Measurements from ENCODE around the gene PTPRA. TPM values are rescaled to one million over a fixed set of nuclear protein-coding genes. Genes with fewer than 3 reads are reported as not detected.

The PTPRA gene
- total RNA-seq, 1 experiment from 2014 or later: 45.2 TPM

DNA sequence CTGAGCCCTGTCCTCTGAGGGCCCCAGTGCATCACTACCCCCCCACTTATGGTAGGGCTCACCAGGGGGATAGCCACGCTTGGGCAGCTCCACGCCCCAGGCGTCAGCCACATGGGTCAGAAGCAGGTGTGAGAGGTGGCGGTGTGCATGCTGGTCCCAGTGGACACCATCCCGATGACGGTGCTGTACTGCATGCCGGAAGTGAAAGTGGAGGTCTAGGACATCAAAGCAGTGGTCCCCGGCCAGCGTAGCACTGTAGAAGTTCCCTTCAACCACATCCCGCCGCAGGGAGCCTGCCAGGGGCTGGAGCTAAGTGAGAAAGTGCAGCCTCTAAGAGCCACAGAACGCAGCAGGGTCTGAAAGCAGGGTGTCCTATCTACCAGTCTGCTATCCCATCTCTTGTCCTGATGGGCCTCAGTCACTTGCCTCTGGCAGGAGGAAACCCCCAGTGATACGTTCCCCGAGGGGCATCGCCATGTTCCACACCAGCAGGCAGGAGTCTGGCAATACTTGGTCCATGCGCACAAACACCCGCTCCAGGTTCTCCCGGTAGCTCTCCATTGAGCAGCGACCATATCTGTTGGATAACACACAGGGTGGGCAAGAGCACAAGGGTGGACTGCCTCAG, 35.0 kb upstream of the PTPRA start:
- Histone ChIP-seq H3K9me3 (ENCODE audit: control insufficient read depth, low read depth, low read length) (no peaks in the 10 kb centered on the region), H3K4ac (ENCODE audit: low read depth, low read length) (no peak overlapping the region), H3K9ac (ENCODE audit: extremely low read depth, insufficient read length, low read length) (no peak overlapping the region), H3K4me2 (ENCODE audit: insufficient read depth, insufficient read length, low read length) (no peak overlapping the region), H3K79me2 (ENCODE audit: insufficient read depth, low read length) (no peaks in the 10 kb centered on the region), H3K18ac (ENCODE audit: insufficient read length, low read depth, low read length) (no peak overlapping the region), H3K79me1 (ENCODE audit: insufficient read depth, low read depth, low read length, poor library complexity, severe bottlenecking) (no peaks in the 10 kb centered on the region), H4K91ac (ENCODE audit: insufficient read length, low read depth, low read length) (no peak overlapping the region), H3K56ac (ENCODE audit: insufficient read length, low read depth, low read length) (no peak overlapping the region), H3K23me2 (ENCODE audit: insufficient read length, low read depth, low read length, poor library complexity, severe bottlenecking) (peaks cover 7% of the 10 kb centered on the region), H3K27me3 (ENCODE audit: insufficient read depth, low read length) (peaks cover 7% of the 10 kb centered on the region; the same call in 1 of the 2 replicates), H2BK15ac (ENCODE audit: low read depth, low read length) (no peak overlapping the region), H3K14ac (ENCODE audit: insufficient read depth, low read length) (no peak overlapping the region), H2BK120ac (ENCODE audit: low read depth, low read length, poor library complexity, severe bottlenecking) (no peak overlapping the region), H2AFZ (ENCODE audit: low read length) (no peak overlapping the region), H4K5ac (ENCODE audit: insufficient read length, low read depth, low read length) (no peak overlapping the region), H2BK5ac (ENCODE audit: insufficient read length, low read length) (no peak overlapping the region), H3K4me1 (ENCODE audit: insufficient read depth, low read length) (no peaks in the 10 kb centered on the region), H2BK12ac (ENCODE audit: insufficient read length, low read depth, low read length) (no peak overlapping the region), H2BK20ac (ENCODE audit: low read depth, low read length, poor library complexity, severe bottlenecking) (no peak overlapping the region), H4K8ac (replicated peaks; ENCODE audit: insufficient read length, low read depth, low read length) (no peak overlapping the region), H3K27ac (ENCODE audit: insufficient read length, low read depth, low read length) (no peak overlapping the region), H3T11ph (ENCODE audit: low read length) (no peak overlapping the region), H3K23ac (ENCODE audit: insufficient read length, low read depth, low read length) (no peak overlapping the region), H2AK5ac (ENCODE audit: insufficient read length, low read length) (no peak overlapping the region), H4K20me1 (ENCODE audit: control insufficient read depth, insufficient read depth, insufficient read length) (no peaks in the 10 kb centered on the region)
- Mint-ChIP-seq H3K4me1 (peaks cover 4 to 10% of the 10 kb centered on the region in 2 experiments), H3K27ac (no peak overlapping the region), H3K4me3 (no peak overlapping the region), H3K36me3 (ENCODE audit: insufficient read depth in 1 of 3, low read depth in 3 of 3) (peaks cover 3 to 27% (median 23%) of the 10 kb centered on the region in 3 experiments), H3K27me3 (ENCODE audit: low read depth) (peaks cover 12% of the 10 kb centered on the region), H3K9me3 (peaks cover 0 to 4% of the 10 kb centered on the region in 2 experiments; a peak in 1 of 5 replicates)
- WGBS (ENCODE audit: extremely low coverage, insufficient read length, low lambda C conversion rate): no CpG with 5 or more reads among the region's 19 CpGs
- DNase-seq: no peak
- TF ChIP-seq, protein P1, sequence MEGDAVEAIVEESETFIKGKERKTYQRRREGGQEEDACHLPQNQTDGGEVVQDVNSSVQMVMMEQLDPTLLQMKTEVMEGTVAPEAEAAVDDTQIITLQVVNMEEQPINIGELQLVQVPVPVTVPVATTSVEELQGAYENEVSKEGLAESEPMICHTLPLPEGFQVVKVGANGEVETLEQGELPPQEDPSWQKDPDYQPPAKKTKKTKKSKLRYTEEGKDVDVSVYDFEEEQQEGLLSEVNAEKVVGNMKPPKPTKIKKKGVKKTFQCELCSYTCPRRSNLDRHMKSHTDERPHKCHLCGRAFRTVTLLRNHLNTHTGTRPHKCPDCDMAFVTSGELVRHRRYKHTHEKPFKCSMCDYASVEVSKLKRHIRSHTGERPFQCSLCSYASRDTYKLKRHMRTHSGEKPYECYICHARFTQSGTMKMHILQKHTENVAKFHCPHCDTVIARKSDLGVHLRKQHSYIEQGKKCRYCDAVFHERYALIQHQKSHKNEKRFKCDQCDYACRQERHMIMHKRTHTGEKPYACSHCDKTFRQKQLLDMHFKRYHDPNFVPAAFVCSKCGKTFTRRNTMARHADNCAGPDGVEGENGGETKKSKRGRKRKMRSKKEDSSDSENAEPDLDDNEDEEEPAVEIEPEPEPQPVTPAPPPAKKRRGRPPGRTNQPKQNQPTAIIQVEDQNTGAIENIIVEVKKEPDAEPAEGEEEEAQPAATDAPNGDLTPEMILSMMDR (conservative IDR thresholded peaks at IDR 0.05): no peak
